Measurements from ENCODE around the gene ADAT3.

ADAT3 gene

GRCh38 chr19:1905110-1905862 is at the start of gene ADAT3, which contains the start of gene SCAMP4:
Gene ADAT3, plus strand, starts transcription at chr19:1905399. Its CDS starts 6,649 bp downstream, at chr19:1912048.
Gene SCAMP4, plus strand, starts transcription at chr19:1905399. Its CDS starts 9,621 bp downstream, at chr19:1915020.
- H3K4me3 ChIP-seq (ENCODE audit: low read length): peak within 1 kb of the TSS; percentile 47
- TF ChIP-seq CTCF (conservative IDR thresholded peaks at IDR 0.05; ENCODE audit: low read depth, low read length): no peak
- DNase-seq (ENCODE audit: low read depth): peak; percentile 96

GRCh38 chr19:1855828-1856255 is 49.4 kb upstream of the ADAT3 start:
- DNase-seq (ENCODE audit: low read depth): no peak
- no peak for TF ChIP-seq CTCF (conservative IDR thresholded peaks at IDR 0.05; ENCODE audit: low read depth, low read length)
- H3K4me3 ChIP-seq (ENCODE audit: low read length): peak overlapping the region; percentile 23

GRCh38 chr19:1856345-1856697 is 48.9 kb upstream of the ADAT3 start:
- no peak for TF ChIP-seq CTCF (conservative IDR thresholded peaks at IDR 0.05; ENCODE audit: low read depth, low read length)
- H3K4me3 ChIP-seq (ENCODE audit: low read length): peak overlapping the region; percentile 29

GRCh38 chr19:1856698-1857603 is 48.2 kb upstream of the ADAT3 start:
- TF ChIP-seq CTCF (conservative IDR thresholded peaks at IDR 0.05; ENCODE audit: low read depth, low read length): no peak
- DNase-seq (ENCODE audit: low read depth): no peak
- H3K4me3 ChIP-seq (ENCODE audit: low read length): peak overlapping the region; percentile 38

More at GRCh38 chr19:1856345-1856697, 48.9 kb upstream of the ADAT3 start:
- DNase-seq (ENCODE audit: low read depth): no peak

- H3K4me3 ChIP-seq (ENCODE audit: low read length): peak overlapping the region; percentile 38
- TF ChIP-seq CTCF (conservative IDR thresholded peaks at IDR 0.05; ENCODE audit: low read depth, low read length): no peak
- no peak for DNase-seq (ENCODE audit: low read depth)
Observed at GRCh38 chr19:1857648-1858326, 47.4 kb upstream of the ADAT3 start.

GRCh38 chr19:1858412-1859081 is 46.7 kb upstream of the ADAT3 start:
- no peak overlapping the region for H3K4me3 ChIP-seq (ENCODE audit: low read length)
- DNase-seq (ENCODE audit: low read depth): no peak
- TF ChIP-seq CTCF (conservative IDR thresholded peaks at IDR 0.05; ENCODE audit: low read depth, low read length): no peak

Measured in retinal pigment epithelial cell (primary cell).